ENCODE measurements around the gene FAM184A. TPM values are rescaled to one million over a fixed set of nuclear protein-coding genes. Genes with fewer than 3 reads are reported as not detected.

Gene FAM184A
- total RNA-seq, 4 donors from 2014 or later, result 0.40 to 1.0 (median 0.79) TPM

- Histone ChIP-seq H3K27me3 (no peaks in the 10 kb centered on the region), H3K4me1 (no peaks in the 10 kb centered on the region), H3K36me3 (no peaks in the 10 kb centered on the region), H3K27ac (no peak overlapping the region), H3K9me3 (no peaks in the 10 kb centered on the region), H3K4me3 (no peak overlapping the region)
- ATAC-seq, result no peak
- in situ Hi-C loops (cut with MboI; ENCODE audit: low sequenced_read_pairs in 4 of 4), result no loop called here
- no peak for DNase-seq
- intact Hi-C loops (cut with DNase I; ENCODE audit: low total_unique reads), result no loop called here
- TF ChIP-seq POLR2A (IDR thresholded peaks at IDR 0.05), result no peak
- TF ChIP-seq CTCF (IDR thresholded peaks at IDR 0.05 in 4 of 5, conservative IDR thresholded peaks at IDR 0.05 in 1 of 5), result no peak
These were observed 86.2 kb downstream of the FAM184A start for GRCh38 chr6:118992186-118992795.

GRCh38 chr6:118986312-118986711 lies 92.2 kb downstream of the FAM184A start:
- no peak for ATAC-seq
- H3K27ac ChIP-seq, result no peak overlapping the region
- H3K4me3 ChIP-seq, result no peak overlapping the region
- in situ Hi-C loops (cut with MboI; ENCODE audit: low sequenced_read_pairs in 4 of 4) (no loop called here), intact Hi-C loops (cut with DNase I; ENCODE audit: low total_unique reads) (no loop called here)
- no peaks in the 10 kb centered on the region for H3K4me1 ChIP-seq
- H3K9me3 ChIP-seq, result no peaks in the 10 kb centered on the region
- TF ChIP-seq CTCF (IDR thresholded peaks at IDR 0.05 in 4 of 5, conservative IDR thresholded peaks at IDR 0.05 in 1 of 5), result no peak
- TF ChIP-seq POLR2A (IDR thresholded peaks at IDR 0.05), result no peak
- H3K27me3 ChIP-seq, result no peaks in the 10 kb centered on the region
- DNase-seq, result no peak
- no peaks in the 10 kb centered on the region for H3K36me3 ChIP-seq

GRCh38 chr6:118985123-118985830 lies 93.2 kb downstream of the FAM184A start:
- no peak overlapping the region for H3K4me3 ChIP-seq
- intact Hi-C loops (cut with DNase I; ENCODE audit: low total_unique reads), result no loop called here
- H3K9me3 ChIP-seq, result no peaks in the 10 kb centered on the region
- no peak overlapping the region for H3K27ac ChIP-seq
- no peaks in the 10 kb centered on the region for H3K4me1 ChIP-seq
- DNase-seq (no peak), ATAC-seq (no peak)
- H3K36me3 ChIP-seq, result no peaks in the 10 kb centered on the region
- in situ Hi-C loops (cut with MboI; ENCODE audit: low sequenced_read_pairs in 4 of 4), result no loop called here
- TF ChIP-seq CTCF (IDR thresholded peaks at IDR 0.05 in 4 of 5, conservative IDR thresholded peaks at IDR 0.05 in 1 of 5) (no peak), POLR2A (IDR thresholded peaks at IDR 0.05) (no peak)
- no peaks in the 10 kb centered on the region for H3K27me3 ChIP-seq

- Histone ChIP-seq H3K27ac (no peak overlapping the region), H3K27me3 (no peaks in the 10 kb centered on the region), H3K9me3 (no peaks in the 10 kb centered on the region), H3K4me1 (no peaks in the 10 kb centered on the region), H3K36me3 (no peaks in the 10 kb centered on the region), H3K4me3 (no peak overlapping the region)
- TF ChIP-seq CTCF (IDR thresholded peaks at IDR 0.05 in 4 of 5, conservative IDR thresholded peaks at IDR 0.05 in 1 of 5) (no peak), POLR2A (IDR thresholded peaks at IDR 0.05) (no peak)
- intact Hi-C loops (cut with DNase I; ENCODE audit: low total_unique reads) (no loop called here), in situ Hi-C loops (cut with MboI; ENCODE audit: low sequenced_read_pairs in 4 of 4) (no loop called here)
- DNase-seq (no peak), ATAC-seq (no peak)
These were observed 94.1 kb downstream of the FAM184A start for GRCh38 chr6:118984342-118984741.

All from gastrocnemius medialis (tissue), 4 donors.